ENCODE data around the gene CIAO2B.

DNA sequence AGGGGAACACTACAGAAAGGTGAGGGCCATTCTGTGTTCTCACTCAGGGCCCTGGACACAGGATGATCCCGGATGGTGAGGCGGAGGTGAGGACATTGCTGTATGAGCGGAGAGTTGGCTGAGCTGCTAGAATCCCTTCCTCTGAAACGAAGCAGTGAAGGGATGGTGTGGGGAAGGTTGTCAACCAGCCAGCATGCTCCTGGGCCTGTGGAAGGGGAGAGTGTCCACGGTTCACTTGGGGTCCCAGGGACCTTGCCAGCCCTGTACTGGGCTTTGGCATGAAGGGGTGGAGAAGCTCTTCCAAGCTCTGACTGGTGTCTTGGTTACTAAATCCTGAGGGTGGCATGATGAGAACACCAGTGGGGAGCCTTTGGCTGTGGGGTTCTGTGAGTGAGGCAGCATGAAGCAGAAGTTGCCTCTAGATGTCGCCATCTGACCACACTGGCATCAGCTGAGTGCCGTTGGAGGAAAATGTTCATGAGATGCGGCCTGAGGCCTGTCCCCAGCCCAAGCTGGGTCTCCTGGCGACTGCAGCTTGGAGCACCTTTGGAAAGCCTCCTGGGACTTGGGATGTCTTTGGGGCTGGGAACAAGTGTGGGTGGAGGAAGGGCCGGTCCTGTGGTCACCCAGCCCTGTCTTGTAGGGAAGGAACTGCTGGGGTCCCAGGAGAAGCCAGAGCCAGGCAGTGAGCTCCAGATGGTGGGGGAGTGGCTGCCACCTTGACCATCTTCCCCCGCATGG lies 39.1 kb downstream of the CIAO2B start:
- peak; percentile 92 to 96 for TF ChIP-seq RAD21 (IDR thresholded peaks at IDR 0.05)
- TF ChIP-seq, protein P1, sequence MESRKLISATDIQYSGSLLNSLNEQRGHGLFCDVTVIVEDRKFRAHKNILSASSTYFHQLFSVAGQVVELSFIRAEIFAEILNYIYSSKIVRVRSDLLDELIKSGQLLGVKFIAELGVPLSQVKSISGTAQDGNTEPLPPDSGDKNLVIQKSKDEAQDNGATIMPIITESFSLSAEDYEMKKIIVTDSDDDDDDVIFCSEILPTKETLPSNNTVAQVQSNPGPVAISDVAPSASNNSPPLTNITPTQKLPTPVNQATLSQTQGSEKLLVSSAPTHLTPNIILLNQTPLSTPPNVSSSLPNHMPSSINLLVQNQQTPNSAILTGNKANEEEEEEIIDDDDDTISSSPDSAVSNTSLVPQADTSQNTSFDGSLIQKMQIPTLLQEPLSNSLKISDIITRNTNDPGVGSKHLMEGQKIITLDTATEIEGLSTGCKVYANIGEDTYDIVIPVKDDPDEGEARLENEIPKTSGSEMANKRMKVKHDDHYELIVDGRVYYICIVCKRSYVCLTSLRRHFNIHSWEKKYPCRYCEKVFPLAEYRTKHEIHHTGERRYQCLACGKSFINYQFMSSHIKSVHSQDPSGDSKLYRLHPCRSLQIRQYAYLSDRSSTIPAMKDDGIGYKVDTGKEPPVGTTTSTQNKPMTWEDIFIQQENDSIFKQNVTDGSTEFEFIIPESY (IDR thresholded peaks at IDR 0.05) = no peak
- TF ChIP-seq, protein P2, sequence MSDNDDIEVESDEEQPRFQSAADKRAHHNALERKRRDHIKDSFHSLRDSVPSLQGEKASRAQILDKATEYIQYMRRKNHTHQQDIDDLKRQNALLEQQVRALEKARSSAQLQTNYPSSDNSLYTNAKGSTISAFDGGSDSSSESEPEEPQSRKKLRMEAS (IDR thresholded peaks at IDR 0.05) = no peak
- TF ChIP-seq, protein P3, sequence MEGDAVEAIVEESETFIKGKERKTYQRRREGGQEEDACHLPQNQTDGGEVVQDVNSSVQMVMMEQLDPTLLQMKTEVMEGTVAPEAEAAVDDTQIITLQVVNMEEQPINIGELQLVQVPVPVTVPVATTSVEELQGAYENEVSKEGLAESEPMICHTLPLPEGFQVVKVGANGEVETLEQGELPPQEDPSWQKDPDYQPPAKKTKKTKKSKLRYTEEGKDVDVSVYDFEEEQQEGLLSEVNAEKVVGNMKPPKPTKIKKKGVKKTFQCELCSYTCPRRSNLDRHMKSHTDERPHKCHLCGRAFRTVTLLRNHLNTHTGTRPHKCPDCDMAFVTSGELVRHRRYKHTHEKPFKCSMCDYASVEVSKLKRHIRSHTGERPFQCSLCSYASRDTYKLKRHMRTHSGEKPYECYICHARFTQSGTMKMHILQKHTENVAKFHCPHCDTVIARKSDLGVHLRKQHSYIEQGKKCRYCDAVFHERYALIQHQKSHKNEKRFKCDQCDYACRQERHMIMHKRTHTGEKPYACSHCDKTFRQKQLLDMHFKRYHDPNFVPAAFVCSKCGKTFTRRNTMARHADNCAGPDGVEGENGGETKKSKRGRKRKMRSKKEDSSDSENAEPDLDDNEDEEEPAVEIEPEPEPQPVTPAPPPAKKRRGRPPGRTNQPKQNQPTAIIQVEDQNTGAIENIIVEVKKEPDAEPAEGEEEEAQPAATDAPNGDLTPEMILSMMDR (IDR thresholded peaks at IDR 0.05; ENCODE audit: low read depth, low read length, missing input control) = peak; percentile 76
- no peak for TF ChIP-seq FOXA1 (IDR thresholded peaks at IDR 0.05)
- TF ChIP-seq JUND (IDR thresholded peaks at IDR 0.05) = no peak

Data from liver (tissue), 3 donors.